SK-N-MC (cell line): ENCODE measurements around the gene ERP44.

Source experiments
- EZH2 ChIP-seq: fragments of 200-600 bp; sonication (generic); IDR thresholded peaks from one replicate; pipeline ENCODE4 v1.6.1; 2017; ENCODE audit warnings: antibody characterized with exemption
- POLR2AphosphoS5 ChIP-seq: IDR thresholded peaks from 2 replicates; pipeline ENCODE4 v1.6.1; 2012; ENCODE audit warnings: mild to moderate bottlenecking, low read depth, low read length, borderline replicate concordance

GRCh38 chr9:100101608-100102007, 2.8 kb upstream of the ERP44 start:
- TF ChIP-seq EZH2 (no peak), POLR2AphosphoS5 (no peak)
